ENCODE measurements around the gene MAP3K13.

- TF ChIP-seq, protein P1, sequence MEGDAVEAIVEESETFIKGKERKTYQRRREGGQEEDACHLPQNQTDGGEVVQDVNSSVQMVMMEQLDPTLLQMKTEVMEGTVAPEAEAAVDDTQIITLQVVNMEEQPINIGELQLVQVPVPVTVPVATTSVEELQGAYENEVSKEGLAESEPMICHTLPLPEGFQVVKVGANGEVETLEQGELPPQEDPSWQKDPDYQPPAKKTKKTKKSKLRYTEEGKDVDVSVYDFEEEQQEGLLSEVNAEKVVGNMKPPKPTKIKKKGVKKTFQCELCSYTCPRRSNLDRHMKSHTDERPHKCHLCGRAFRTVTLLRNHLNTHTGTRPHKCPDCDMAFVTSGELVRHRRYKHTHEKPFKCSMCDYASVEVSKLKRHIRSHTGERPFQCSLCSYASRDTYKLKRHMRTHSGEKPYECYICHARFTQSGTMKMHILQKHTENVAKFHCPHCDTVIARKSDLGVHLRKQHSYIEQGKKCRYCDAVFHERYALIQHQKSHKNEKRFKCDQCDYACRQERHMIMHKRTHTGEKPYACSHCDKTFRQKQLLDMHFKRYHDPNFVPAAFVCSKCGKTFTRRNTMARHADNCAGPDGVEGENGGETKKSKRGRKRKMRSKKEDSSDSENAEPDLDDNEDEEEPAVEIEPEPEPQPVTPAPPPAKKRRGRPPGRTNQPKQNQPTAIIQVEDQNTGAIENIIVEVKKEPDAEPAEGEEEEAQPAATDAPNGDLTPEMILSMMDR (IDR thresholded peaks at IDR 0.05; ENCODE audit: borderline replicate concordance, extremely low read depth, low read length, poor library complexity, severe bottlenecking) = peak; percentile 74
- no peak for TF ChIP-seq EZH2 (IDR thresholded peaks at IDR 0.05; ENCODE audit: borderline replicate concordance, low read depth, low read length, severe bottlenecking)
Observed at GRCh38 chr3:185353823-185354614, 8.9 kb upstream of the MAP3K13 start.

Data from DND-41 (cell line).